Caco-2 (cell line): ENCODE results near the gene F2RL2. TPM values are rescaled to one million over a fixed set of nuclear protein-coding genes. Genes with fewer than 3 reads are reported as not detected.

Experiments used
- BruUV-seq: library from RNA; stranded (reverse); fragments of 400-500 nt; replicated peaks from 2 replicates; lab custom pipeline; 2021; lab: Mats Ljungman, UMichigan
- CTCF ChIA-PET: fragments of 300-600 bp; sonication (Branson Sonifier 250); formaldehyde crosslinking; loops from one replicate; lab custom pipeline; 2022; ENCODE audit warnings: antibody characterized with exemption; lab: Charles Lee
- POLR2A ChIA-PET: fragments of 300-600 bp; sonication (Branson Sonifier 250); formaldehyde crosslinking; loops from one replicate; lab custom pipeline; 2022; ENCODE audit warnings: antibody characterized with exemption; lab: Charles Lee
- DNase-seq, 2 experiments: peaks; one replicate each; pipeline versions ENCODE4 v3.0.0 to v3.0.0-alpha.2; 2020 to 2022
- H3K27me3 ChIP-seq: replicated peaks from 2 replicates; pipeline ENCODE4 v1.6.0; 2011; ENCODE audit warnings: low read length; ENCODE audit not compliant: control insufficient read depth, insufficient read depth
- H3K36me3 ChIP-seq: 2 replicates; pipeline ENCODE4 v1.5.1; 2011; ENCODE audit warnings: low read length; ENCODE audit not compliant: control insufficient read depth, insufficient read depth
- H3K4me1 ChIP-seq: fragments of 250-450 bp; sonication (Bioruptor Pico); 2 replicates; pipeline ENCODE4 v1.5.1; 2020; ENCODE audit warnings: mild to moderate bottlenecking
- H3K4me3 ChIP-seq: 2 replicates; pipeline ENCODE4 v1.5.1; 2011; ENCODE audit warnings: low read depth, mild to moderate bottlenecking, control low read depth, low read length
- H3K9me3 ChIP-seq: fragments of 250-450 bp; sonication (Bioruptor Pico); 2 replicates; pipeline ENCODE4 v1.5.1; 2020; ENCODE audit warnings: mild to moderate bottlenecking, moderate library complexity
- H3K27ac Mint-ChIP-seq: one replicate; pipeline ENCODE4 v1.8.0; 2022; ENCODE audit warnings: mixed read lengths; ENCODE audit not compliant: unreplicated experiment
- H3K27me3 Mint-ChIP-seq: one replicate; pipeline ENCODE4 v1.8.0; 2022; ENCODE audit warnings: mixed read lengths; ENCODE audit not compliant: insufficient read depth, unreplicated experiment
- H3K36me3 Mint-ChIP-seq: one replicate; pipeline ENCODE4 v1.8.0; 2022; ENCODE audit warnings: mild to moderate bottlenecking, mixed read lengths; ENCODE audit not compliant: insufficient read depth, unreplicated experiment
- H3K4me1 Mint-ChIP-seq: one replicate; pipeline ENCODE4 v1.8.0; 2022; ENCODE audit warnings: low read depth, mixed read lengths; ENCODE audit not compliant: unreplicated experiment
- H3K4me3 Mint-ChIP-seq: one replicate; pipeline ENCODE4 v1.8.0; 2022; ENCODE audit warnings: mild to moderate bottlenecking, moderate library complexity, mixed read lengths; ENCODE audit not compliant: unreplicated experiment
- H3K9me3 Mint-ChIP-seq: one replicate; pipeline ENCODE4 v1.8.0; 2022; ENCODE audit warnings: mixed read lengths; ENCODE audit not compliant: unreplicated experiment
- CTCF ChIP-seq, 2 experiments: fragments of 200-600 bp in 1 of 2; IDR thresholded peaks; 1 replicate in 1 of 2; 2 replicates in 1 of 2; pipeline versions ENCODE4 v1.5.1 to v1.8.0; 2011 to 2022; ENCODE audit warnings: antibody characterized with exemption in 1 of 2, control low read depth in 1 of 2, inconsistent platforms in 1 of 2, low read depth in 1 of 2, low read length in 1 of 2, mild to moderate bottlenecking in 1 of 2, moderate library complexity in 1 of 2; ENCODE audit not compliant: insufficient read depth in 1 of 2, severe bottlenecking in 1 of 2, unreplicated experiment in 1 of 2
- intact Hi-C: fragments of 100-400 bp; cut with micrococcal nuclease; formaldehyde crosslinking; loops from one replicate; pipeline ENCODE4 v1.10.0; 2022; ENCODE audit not compliant: unreplicated experiment
- total RNA-seq: library from RNA; stranded (reverse); gene quantifications from 2 replicates; pipeline ENCODE4 v1.2.3, GENCODE V29; 2022

Gene F2RL2
- total RNA-seq, 1 experiment from 2014 or later = not detected

DNA sequence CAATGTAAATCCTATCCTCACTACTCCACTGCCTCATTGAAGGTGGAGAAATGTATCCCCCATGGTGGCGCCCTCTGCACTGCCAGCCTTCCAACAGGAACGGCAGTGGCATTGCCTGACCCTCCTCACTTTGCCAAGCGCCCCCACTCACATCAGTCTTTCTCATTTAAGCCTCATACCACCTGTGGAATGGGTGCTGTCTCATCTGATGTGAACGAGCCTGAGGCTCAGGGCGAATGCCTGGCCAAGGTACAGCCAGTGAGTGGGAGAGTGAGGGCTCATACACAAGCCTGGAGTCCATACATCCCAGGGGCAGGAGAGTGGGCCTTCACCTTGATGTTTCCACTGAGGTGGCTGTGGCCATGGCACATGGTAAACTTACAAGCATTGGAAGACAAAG, 10.3 kb downstream of the F2RL2 start:
- POLR2A ChIA-PET = no interaction called here
- TF ChIP-seq CTCF (IDR thresholded peaks at IDR 0.05; ENCODE audit: insufficient read depth in 1 of 2, low read depth in 1 of 2, low read length in 1 of 2, severe bottlenecking in 1 of 2, unreplicated experiment in 1 of 2) = no peak
- Histone ChIP-seq H3K36me3 (no peaks in the 10 kb centered on the region; the same call in 1 of the 2 replicates), H3K9me3 (no peaks in the 10 kb centered on the region), H3K4me3 (no peak overlapping the region), H3K27me3 (no peaks in the 10 kb centered on the region), H3K4me1 (no peaks in the 10 kb centered on the region)
- peaks cover 29% of the 10 kb centered on the region for H3K36me3 Mint-ChIP-seq
- no peaks in the 10 kb centered on the region for H3K27me3 Mint-ChIP-seq
- H3K4me1 Mint-ChIP-seq = peaks cover 10% of the 10 kb centered on the region
- no peak overlapping the region for H3K27ac Mint-ChIP-seq
- CTCF ChIA-PET = no interaction called here
- DNase-seq = no peak
- BruUV-seq = no TSS peak
- H3K4me3 Mint-ChIP-seq = no peak overlapping the region
- intact Hi-C loops = no loop called here
- no peaks in the 10 kb centered on the region for H3K9me3 Mint-ChIP-seq

GRCh38 chr5:76610196-76610595, 13.0 kb downstream of the F2RL2 start:
- ChIA-PET POLR2A (no interaction called here), CTCF (no interaction called here)
- Histone ChIP-seq H3K4me3 (no peak overlapping the region), H3K4me1 (no peaks in the 10 kb centered on the region), H3K36me3 (no peaks in the 10 kb centered on the region; the same call in 1 of the 2 replicates), H3K27me3 (no peaks in the 10 kb centered on the region), H3K9me3 (no peaks in the 10 kb centered on the region)
- Mint-ChIP-seq H3K4me3 (no peak overlapping the region), H3K9me3 (no peaks in the 10 kb centered on the region), H3K27ac (no peak overlapping the region), H3K27me3 (no peaks in the 10 kb centered on the region), H3K36me3 (peaks cover 34% of the 10 kb centered on the region), H3K4me1 (no peaks in the 10 kb centered on the region)
- intact Hi-C loops = no loop called here
- no TSS peak for BruUV-seq
- TF ChIP-seq CTCF (IDR thresholded peaks at IDR 0.05; ENCODE audit: insufficient read depth in 1 of 2, low read depth in 1 of 2, low read length in 1 of 2, severe bottlenecking in 1 of 2, unreplicated experiment in 1 of 2) = no peak
- DNase-seq = no peak

- Mint-ChIP-seq H3K9me3 (no peaks in the 10 kb centered on the region), H3K27me3 (no peaks in the 10 kb centered on the region), H3K4me1 (peaks cover 9% of the 10 kb centered on the region), H3K27ac (no peak overlapping the region), H3K4me3 (no peak overlapping the region), H3K36me3 (peaks cover 45% of the 10 kb centered on the region)
- DNase-seq = no peak
- POLR2A ChIA-PET = no interaction called here
- CTCF ChIA-PET = interaction anchor here (1.5 kb wide), 1 partner anchor 166 kb away, joined by 4 read pairs; no protein-coding TSS in a partner anchor
- Histone ChIP-seq H3K27me3 (no peaks in the 10 kb centered on the region), H3K9me3 (no peaks in the 10 kb centered on the region), H3K4me3 (no peak overlapping the region), H3K4me1 (no peaks in the 10 kb centered on the region), H3K36me3 (no peaks in the 10 kb centered on the region; the same call in 1 of the 2 replicates)
- no peak for TF ChIP-seq CTCF (IDR thresholded peaks at IDR 0.05; ENCODE audit: insufficient read depth in 1 of 2, low read depth in 1 of 2, low read length in 1 of 2, severe bottlenecking in 1 of 2, unreplicated experiment in 1 of 2)
- no TSS peak for BruUV-seq
- intact Hi-C loops = loop anchor here (5.0 kb wide), 1 partner anchor 423 kb away; the partner anchor contains the start of gene AGGF1
Measured at GRCh38 chr5:76608833-76609232, 14.4 kb downstream of the F2RL2 start.
